ENCODE results near the gene PPM1E. TPM values are rescaled to one million over a fixed set of nuclear protein-coding genes. Genes with fewer than 3 reads are reported as not detected.

Gene PPM1E
- 12.3 TPM for polyA plus RNA-seq (2012; ENCODE audit: insufficient read depth, insufficient read length, low read depth)

DNA sequence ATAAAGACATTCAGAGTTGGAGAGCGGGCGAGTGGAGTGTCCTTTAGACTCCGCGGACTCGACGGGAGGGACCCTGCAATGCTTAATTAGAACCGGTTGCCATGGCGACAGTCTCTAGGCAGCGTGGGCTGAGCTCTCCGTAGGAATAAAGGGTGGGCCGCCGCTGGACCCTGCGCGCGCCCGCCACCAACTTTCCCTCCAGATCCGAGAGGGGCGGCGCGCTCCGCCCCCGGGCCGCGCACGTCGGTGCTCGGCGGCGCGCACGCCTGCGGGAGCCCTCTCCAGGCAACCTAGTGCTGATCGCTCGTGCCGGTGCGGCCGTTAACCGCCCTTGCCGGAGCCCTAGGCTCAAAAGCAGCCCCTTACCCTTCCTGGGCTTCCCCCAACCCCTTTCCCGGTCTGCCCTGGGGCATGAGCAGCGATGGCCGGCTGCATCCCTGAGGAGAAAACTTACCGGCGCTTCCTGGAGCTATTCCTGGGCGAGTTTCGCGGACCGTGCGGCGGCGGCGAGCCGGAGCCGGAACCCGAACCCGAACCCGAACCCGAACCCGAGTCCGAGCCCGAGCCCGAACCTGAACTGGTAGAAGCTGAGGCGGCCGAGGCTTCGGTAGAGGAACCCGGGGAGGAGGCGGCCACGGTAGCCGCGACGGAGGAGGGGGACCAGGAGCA, at the start of gene PPM1E:
TSS of gene PPM1E (plus strand) at position 278 of the 669 bp plus-strand sequence.
- Histone ChIP-seq H3K27me3 (no peaks in the 10 kb centered on the region), H3K4me3 (ENCODE audit: low read depth, low read length) (peak within 1 kb of the TSS; percentile 95), H3K4me1 (no peaks in the 10 kb centered on the region), H3K9me3 (no peaks in the 10 kb centered on the region), H3K36me3 (no peaks in the 10 kb centered on the region; the same call in 1 of the 2 replicates)
- TF ChIP-seq, protein P1, sequence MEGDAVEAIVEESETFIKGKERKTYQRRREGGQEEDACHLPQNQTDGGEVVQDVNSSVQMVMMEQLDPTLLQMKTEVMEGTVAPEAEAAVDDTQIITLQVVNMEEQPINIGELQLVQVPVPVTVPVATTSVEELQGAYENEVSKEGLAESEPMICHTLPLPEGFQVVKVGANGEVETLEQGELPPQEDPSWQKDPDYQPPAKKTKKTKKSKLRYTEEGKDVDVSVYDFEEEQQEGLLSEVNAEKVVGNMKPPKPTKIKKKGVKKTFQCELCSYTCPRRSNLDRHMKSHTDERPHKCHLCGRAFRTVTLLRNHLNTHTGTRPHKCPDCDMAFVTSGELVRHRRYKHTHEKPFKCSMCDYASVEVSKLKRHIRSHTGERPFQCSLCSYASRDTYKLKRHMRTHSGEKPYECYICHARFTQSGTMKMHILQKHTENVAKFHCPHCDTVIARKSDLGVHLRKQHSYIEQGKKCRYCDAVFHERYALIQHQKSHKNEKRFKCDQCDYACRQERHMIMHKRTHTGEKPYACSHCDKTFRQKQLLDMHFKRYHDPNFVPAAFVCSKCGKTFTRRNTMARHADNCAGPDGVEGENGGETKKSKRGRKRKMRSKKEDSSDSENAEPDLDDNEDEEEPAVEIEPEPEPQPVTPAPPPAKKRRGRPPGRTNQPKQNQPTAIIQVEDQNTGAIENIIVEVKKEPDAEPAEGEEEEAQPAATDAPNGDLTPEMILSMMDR (IDR thresholded peaks at IDR 0.05; ENCODE audit: low read depth, low read length): no peak
- peak; percentile 94 for DNase-seq

DNA sequence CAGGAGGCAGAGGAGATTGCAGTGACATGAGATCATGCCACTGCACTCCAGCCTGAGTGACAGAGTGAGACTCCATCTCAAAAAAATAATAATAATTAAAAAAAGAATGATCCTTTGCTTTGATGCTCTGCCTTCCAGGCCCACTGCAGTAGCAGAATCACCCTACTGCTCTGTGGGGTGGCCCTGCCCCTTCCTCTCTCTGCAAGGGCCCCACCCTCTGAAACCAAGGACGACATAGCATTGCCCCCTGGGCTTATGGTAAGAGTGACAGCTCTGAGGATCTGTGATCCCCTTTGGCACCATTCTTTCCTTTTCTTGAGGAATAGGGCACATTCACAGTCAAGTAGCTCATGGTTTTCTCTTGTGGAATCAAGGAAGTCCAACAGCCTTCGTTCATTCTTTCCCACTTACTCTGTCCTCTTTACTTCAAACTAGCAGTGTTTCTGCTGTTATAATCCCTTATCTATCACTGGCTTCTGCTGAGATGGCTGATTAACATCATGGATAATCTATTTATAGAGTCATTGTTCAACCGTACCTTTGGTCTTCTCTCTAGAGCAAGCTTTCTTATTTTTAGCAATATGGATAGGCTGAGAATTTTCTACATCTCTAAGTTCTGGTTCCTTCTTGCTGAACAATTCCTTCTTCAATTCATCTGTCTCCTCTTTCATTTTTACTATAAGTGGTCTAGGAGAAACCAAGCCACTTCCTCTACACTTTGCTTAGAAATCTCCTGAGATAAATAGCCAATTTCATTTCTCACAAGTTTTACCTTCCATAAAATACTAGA, 49.1 kb upstream of the PPM1E start:
- peaks cover 15% of the 10 kb centered on the region for H3K36me3 ChIP-seq
- TF ChIP-seq, protein P1 (IDR thresholded peaks at IDR 0.05; ENCODE audit: low read depth, low read length): no peak
- H3K9me3 ChIP-seq: no peaks in the 10 kb centered on the region
- H3K4me1 ChIP-seq: no peaks in the 10 kb centered on the region; the same call in 1 of the 2 replicates
- H3K4me3 ChIP-seq (ENCODE audit: low read depth, low read length): no peak overlapping the region
- no peak for DNase-seq
- H3K27me3 ChIP-seq: no peaks in the 10 kb centered on the region

DNA sequence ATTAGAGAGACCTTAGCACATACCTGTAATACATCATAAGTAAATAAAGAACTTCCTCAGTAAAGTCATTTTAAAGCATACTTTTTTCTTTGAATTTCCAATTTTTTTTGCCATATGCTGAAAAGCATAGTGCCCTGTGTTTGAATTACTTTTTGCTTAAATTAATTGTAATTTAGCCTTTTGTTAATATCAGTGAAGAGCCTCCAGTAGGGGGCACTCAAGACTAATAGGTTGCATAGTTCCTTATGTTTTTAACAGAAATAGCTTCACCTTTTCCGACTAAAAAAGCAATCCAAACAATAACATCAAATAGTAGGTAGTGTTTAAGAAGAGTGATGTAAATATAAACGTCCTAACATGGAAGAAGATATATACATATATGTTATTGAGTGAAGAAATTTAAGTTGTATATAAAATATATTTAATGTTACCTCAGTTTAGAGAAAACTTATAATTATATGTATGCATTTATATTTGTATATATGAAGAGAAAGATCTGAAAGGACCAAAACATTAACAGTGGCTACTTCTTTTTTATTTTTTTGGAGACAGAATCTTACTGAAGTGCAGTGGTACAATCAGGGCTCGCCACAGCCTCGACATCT, 44.6 kb upstream of the PPM1E start:
- peaks cover 10% of the 10 kb centered on the region for H3K36me3 ChIP-seq
- DNase-seq: peak; percentile 73

DNA sequence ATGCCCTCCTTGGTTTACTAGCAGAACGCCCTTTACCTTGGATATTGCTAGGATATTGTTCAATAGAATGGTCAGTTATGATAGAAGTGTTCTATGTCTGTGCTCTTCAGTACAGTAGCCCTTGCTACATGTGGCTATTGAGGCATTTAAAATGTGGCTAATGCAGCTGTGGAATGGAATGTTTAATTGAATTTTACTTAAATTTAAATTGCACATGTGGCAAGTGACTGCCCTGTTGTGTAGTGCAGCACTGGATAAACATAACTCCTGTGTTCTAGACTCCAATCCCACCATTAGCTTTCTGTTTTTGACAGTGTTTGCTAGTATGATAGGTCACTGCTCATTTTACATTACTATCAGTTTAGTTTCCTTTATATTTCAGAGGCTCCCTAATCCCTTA, 33.4 kb upstream of the PPM1E start:
- TF ChIP-seq, protein P1 (IDR thresholded peaks at IDR 0.05; ENCODE audit: low read depth, low read length): no peak
- no peaks in the 10 kb centered on the region for H3K27me3 ChIP-seq
- no peaks in the 10 kb centered on the region for H3K4me1 ChIP-seq
- no peak overlapping the region for H3K4me3 ChIP-seq (ENCODE audit: low read depth, low read length)
- H3K9me3 ChIP-seq: no peaks in the 10 kb centered on the region
- H3K36me3 ChIP-seq: peaks cover 15% of the 10 kb centered on the region
- no peak for DNase-seq

More for the DNA sequence above, 44.6 kb upstream of the PPM1E start:
- TF ChIP-seq, protein P1 (IDR thresholded peaks at IDR 0.05; ENCODE audit: low read depth, low read length): peak; percentile 75
- no peaks in the 10 kb centered on the region for H3K9me3 ChIP-seq
- no peaks in the 10 kb centered on the region; the same call in 1 of the 2 replicates for H3K4me1 ChIP-seq
- H3K4me3 ChIP-seq (ENCODE audit: low read depth, low read length): no peak overlapping the region
- no peaks in the 10 kb centered on the region for H3K27me3 ChIP-seq

DNA sequence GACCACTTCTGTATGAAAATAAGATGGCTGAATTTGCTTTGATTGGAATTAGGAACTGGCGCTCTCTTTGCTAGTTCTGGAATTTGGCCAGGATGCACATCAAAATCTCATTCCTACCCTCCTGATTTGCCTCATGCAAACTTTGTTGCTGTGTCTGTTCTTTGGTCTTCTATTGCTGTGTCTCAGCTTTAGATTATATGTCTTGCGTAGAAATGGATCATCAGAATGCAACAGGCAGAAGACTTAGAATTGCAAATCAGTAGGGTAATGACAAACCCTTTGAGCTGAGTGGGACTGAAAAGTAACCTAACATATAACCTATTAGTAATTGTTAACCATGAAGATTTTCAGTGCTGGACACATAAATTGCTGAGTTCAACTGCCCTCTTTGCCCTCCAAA, 33.0 kb upstream of the PPM1E start:
- H3K4me1 ChIP-seq: no peaks in the 10 kb centered on the region
- no peaks in the 10 kb centered on the region for H3K27me3 ChIP-seq
- H3K36me3 ChIP-seq: peaks cover 15% of the 10 kb centered on the region
- H3K9me3 ChIP-seq: no peaks in the 10 kb centered on the region
- no peak overlapping the region for H3K4me3 ChIP-seq (ENCODE audit: low read depth, low read length)
- TF ChIP-seq, protein P1 (IDR thresholded peaks at IDR 0.05; ENCODE audit: low read depth, low read length): no peak
- DNase-seq: no peak

All from BE2C (cell line).